H1 (cell line): ENCODE data around the gene GRAMD1B.

Source experiments
- BCL11A ChIP-seq, 2 experiments: IDR thresholded peaks; one replicate each; pipeline ENCODE4 v1.6.1; 2011; ENCODE audit warnings: low read depth in 2 of 2, low read length in 2 of 2, mild to moderate bottlenecking in 2 of 2
- CHD2 ChIP-seq: IDR thresholded peaks from 2 replicates; pipeline ENCODE4 v1.6.1; 2012; ENCODE audit warnings: low read length, improper control_type of control experiment
- CREB1 ChIP-seq: IDR thresholded peaks from 2 replicates; pipeline ENCODE4 v1.6.1; 2012; ENCODE audit warnings: inconsistent platforms
- JUND ChIP-seq: IDR thresholded peaks from 2 replicates; pipeline ENCODE4 v1.6.1; 2011; ENCODE audit warnings: mild to moderate bottlenecking, improper control_type of control experiment, low read length
- POLR2AphosphoS5 ChIP-seq: IDR thresholded peaks from 2 replicates; pipeline ENCODE4 v1.6.1; 2011; ENCODE audit warnings: low read depth, low read length
- TF ChIP-seq, protein P1 (sequence below): IDR thresholded peaks from 2 replicates; pipeline ENCODE4 v1.6.1; 2012; ENCODE audit warnings: inconsistent platforms
- TF ChIP-seq, protein P2 (sequence below), 3 experiments: IDR thresholded peaks; 1 replicate in 2 of 3; 2 replicates in 1 of 3; pipeline versions ENCODE4 v1.5.1 to v1.6.1; 2011; ENCODE audit warnings: low read length in 3 of 3, mild to moderate bottlenecking in 3 of 3, inconsistent platforms in 2 of 3, low read depth in 1 of 3, moderate library complexity in 1 of 3; ENCODE audit not compliant: insufficient read depth in 1 of 3; ENCODE audit errors: control extremely low read depth in 1 of 3

DNA sequence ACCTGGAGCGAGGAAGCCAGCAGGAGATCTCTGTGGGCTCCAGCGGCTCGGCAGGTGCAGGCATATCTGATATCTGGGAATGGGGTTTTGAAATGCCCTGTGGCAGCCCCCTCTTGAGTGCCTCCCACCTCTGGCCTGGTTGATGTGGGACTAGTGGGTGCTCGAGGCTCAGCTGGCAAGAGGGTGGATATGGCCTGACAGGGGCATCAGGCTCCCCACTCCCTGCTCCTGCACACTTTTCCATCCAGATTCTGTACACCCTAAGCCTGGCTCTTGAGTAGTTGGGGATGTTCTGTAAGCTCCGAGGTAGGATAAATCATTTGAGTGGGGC lies 149.4 kb downstream of the GRAMD1B start:
- TF ChIP-seq POLR2AphosphoS5 (no peak), CREB1 (no peak), JUND (no peak), CHD2 (no peak), BCL11A (IDR thresholded peaks at IDR 0.05; ENCODE audit: low read depth in 2 of 2, low read length in 2 of 2) (no peak)
- TF ChIP-seq, protein P1, sequence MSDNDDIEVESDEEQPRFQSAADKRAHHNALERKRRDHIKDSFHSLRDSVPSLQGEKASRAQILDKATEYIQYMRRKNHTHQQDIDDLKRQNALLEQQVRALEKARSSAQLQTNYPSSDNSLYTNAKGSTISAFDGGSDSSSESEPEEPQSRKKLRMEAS, result no peak
- TF ChIP-seq, protein P2, sequence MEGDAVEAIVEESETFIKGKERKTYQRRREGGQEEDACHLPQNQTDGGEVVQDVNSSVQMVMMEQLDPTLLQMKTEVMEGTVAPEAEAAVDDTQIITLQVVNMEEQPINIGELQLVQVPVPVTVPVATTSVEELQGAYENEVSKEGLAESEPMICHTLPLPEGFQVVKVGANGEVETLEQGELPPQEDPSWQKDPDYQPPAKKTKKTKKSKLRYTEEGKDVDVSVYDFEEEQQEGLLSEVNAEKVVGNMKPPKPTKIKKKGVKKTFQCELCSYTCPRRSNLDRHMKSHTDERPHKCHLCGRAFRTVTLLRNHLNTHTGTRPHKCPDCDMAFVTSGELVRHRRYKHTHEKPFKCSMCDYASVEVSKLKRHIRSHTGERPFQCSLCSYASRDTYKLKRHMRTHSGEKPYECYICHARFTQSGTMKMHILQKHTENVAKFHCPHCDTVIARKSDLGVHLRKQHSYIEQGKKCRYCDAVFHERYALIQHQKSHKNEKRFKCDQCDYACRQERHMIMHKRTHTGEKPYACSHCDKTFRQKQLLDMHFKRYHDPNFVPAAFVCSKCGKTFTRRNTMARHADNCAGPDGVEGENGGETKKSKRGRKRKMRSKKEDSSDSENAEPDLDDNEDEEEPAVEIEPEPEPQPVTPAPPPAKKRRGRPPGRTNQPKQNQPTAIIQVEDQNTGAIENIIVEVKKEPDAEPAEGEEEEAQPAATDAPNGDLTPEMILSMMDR (IDR thresholded peaks at IDR 0.05; ENCODE audit: control extremely low read depth in 1 of 3, insufficient read depth in 1 of 3, low read depth in 1 of 3, low read length in 3 of 3), result no peak
